Measurements from ENCODE around the gene IKZF1. TPM values are rescaled to one million over a fixed set of nuclear protein-coding genes. Genes with fewer than 3 reads are reported as not detected.

The IKZF1 gene
- total RNA-seq, 1 donor from 2014 or later = 0.11 TPM

GRCh38 chr7:50304911-50305582, 531 bp downstream of the IKZF1 start:
- H4K20me1 ChIP-seq (ENCODE audit: low read depth) = peaks cover 9% of the 10 kb centered on the region
- peak overlapping the region; percentile 81 for H2AFZ ChIP-seq (replicated peaks)
- peaks cover 9% of the 10 kb centered on the region for H3K4me1 ChIP-seq
- H3K4me3 ChIP-seq = peak overlapping the region; percentile 67
- H3K27me3 ChIP-seq = peaks cover 88% of the 10 kb centered on the region
- Mint-ChIP-seq H3K4me3 (peak overlapping the region; percentile 84), H3K27ac (no peak overlapping the region), H3K9me3 (peaks cover 7% of the 10 kb centered on the region), H3K4me1 (peaks cover 31% of the 10 kb centered on the region), H3K36me3 (no peaks in the 10 kb centered on the region), H3K27me3 (ENCODE audit: insufficient read depth, low read depth) (peaks cover 33% of the 10 kb centered on the region)
- peak overlapping the region; percentile 87 for H3K4me2 ChIP-seq
- H3K36me3 ChIP-seq = no peaks in the 10 kb centered on the region
- peak; percentile 43 for DNase-seq (ENCODE audit: low spot score)
- TF ChIP-seq EZH2phosphoT487 (IDR thresholded peaks at IDR 0.05) = peak; percentile 37
- no peak for TF ChIP-seq CTCF (IDR thresholded peaks at IDR 0.05)
- TF ChIP-seq EZH2 (IDR thresholded peaks at IDR 0.05) = peak; percentile 92
- H3K9me3 ChIP-seq (ENCODE audit: low read depth) = no peaks in the 10 kb centered on the region
- H3K27ac ChIP-seq = no peak overlapping the region
- no peak overlapping the region for H3K9ac ChIP-seq
- no peaks in the 10 kb centered on the region for H3K79me2 ChIP-seq (ENCODE audit: low read depth)
- H3F3A ChIP-seq (ENCODE audit: low read depth) = peaks cover 16% of the 10 kb centered on the region

GRCh38 chr7:50305583-50306493, 1.3 kb downstream of the IKZF1 start:
- Histone ChIP-seq H3F3A (ENCODE audit: low read depth) (peaks cover 16% of the 10 kb centered on the region), H3K9me3 (ENCODE audit: low read depth) (no peaks in the 10 kb centered on the region), H3K27me3 (peaks cover 81% of the 10 kb centered on the region), H3K79me2 (ENCODE audit: low read depth) (no peaks in the 10 kb centered on the region), H3K4me1 (peaks cover 14% of the 10 kb centered on the region), H3K27ac (no peak overlapping the region), H2AFZ (replicated peaks) (no peak overlapping the region), H3K4me2 (no peak overlapping the region), H3K9ac (no peak overlapping the region), H4K20me1 (ENCODE audit: low read depth) (peaks cover 9% of the 10 kb centered on the region), H3K4me3 (peak overlapping the region; percentile 67), H3K36me3 (no peaks in the 10 kb centered on the region)
- H3K27me3 Mint-ChIP-seq (ENCODE audit: insufficient read depth, low read depth) = peaks cover 33% of the 10 kb centered on the region
- TF ChIP-seq EZH2 (IDR thresholded peaks at IDR 0.05) (no peak), EZH2phosphoT487 (IDR thresholded peaks at IDR 0.05) (no peak)
- DNase-seq (ENCODE audit: low spot score) = no peak
- peaks cover 36% of the 10 kb centered on the region for H3K4me1 Mint-ChIP-seq
- H3K36me3 Mint-ChIP-seq = no peaks in the 10 kb centered on the region
- peaks cover 7% of the 10 kb centered on the region for H3K9me3 Mint-ChIP-seq
- H3K4me3 Mint-ChIP-seq = peak overlapping the region; percentile 84
- H3K27ac Mint-ChIP-seq = no peak overlapping the region

- Histone ChIP-seq H3F3A (ENCODE audit: low read depth) (peaks cover 16% of the 10 kb centered on the region), H3K79me2 (ENCODE audit: low read depth) (no peaks in the 10 kb centered on the region), H3K4me2 (no peak overlapping the region), H3K9me3 (ENCODE audit: low read depth) (no peaks in the 10 kb centered on the region), H3K9ac (no peak overlapping the region), H3K4me3 (no peak overlapping the region), H3K27ac (no peak overlapping the region), H3K27me3 (peaks cover 72% of the 10 kb centered on the region), H3K4me1 (peaks cover 14% of the 10 kb centered on the region), H3K36me3 (no peaks in the 10 kb centered on the region), H4K20me1 (ENCODE audit: low read depth) (peaks cover 9% of the 10 kb centered on the region), H2AFZ (replicated peaks) (no peak overlapping the region)
- peaks cover 7% of the 10 kb centered on the region for H3K9me3 Mint-ChIP-seq
- H3K36me3 Mint-ChIP-seq = no peaks in the 10 kb centered on the region
- H3K4me1 Mint-ChIP-seq = peaks cover 36% of the 10 kb centered on the region
- DNase-seq (ENCODE audit: low spot score) = peak; percentile 23
- peaks cover 33% of the 10 kb centered on the region for H3K27me3 Mint-ChIP-seq (ENCODE audit: insufficient read depth, low read depth)
- H3K4me3 Mint-ChIP-seq = peak overlapping the region; percentile 18
- TF ChIP-seq CTCF (IDR thresholded peaks at IDR 0.05) (no peak), EZH2phosphoT487 (IDR thresholded peaks at IDR 0.05) (no peak), EZH2 (IDR thresholded peaks at IDR 0.05) (no peak)
- H3K27ac Mint-ChIP-seq = no peak overlapping the region
These were observed 2.2 kb downstream of the IKZF1 start for GRCh38 chr7:50306494-50307367.

Data from neural progenitor cell (in vitro differentiated cells).